ENCODE results near the gene SLC16A13. TPM values are rescaled to one million over a fixed set of nuclear protein-coding genes. Genes with fewer than 3 reads are reported as not detected.

Gene SLC16A13
- total RNA-seq, 1 donor from 2014 or later = 1.4 TPM

DNA sequence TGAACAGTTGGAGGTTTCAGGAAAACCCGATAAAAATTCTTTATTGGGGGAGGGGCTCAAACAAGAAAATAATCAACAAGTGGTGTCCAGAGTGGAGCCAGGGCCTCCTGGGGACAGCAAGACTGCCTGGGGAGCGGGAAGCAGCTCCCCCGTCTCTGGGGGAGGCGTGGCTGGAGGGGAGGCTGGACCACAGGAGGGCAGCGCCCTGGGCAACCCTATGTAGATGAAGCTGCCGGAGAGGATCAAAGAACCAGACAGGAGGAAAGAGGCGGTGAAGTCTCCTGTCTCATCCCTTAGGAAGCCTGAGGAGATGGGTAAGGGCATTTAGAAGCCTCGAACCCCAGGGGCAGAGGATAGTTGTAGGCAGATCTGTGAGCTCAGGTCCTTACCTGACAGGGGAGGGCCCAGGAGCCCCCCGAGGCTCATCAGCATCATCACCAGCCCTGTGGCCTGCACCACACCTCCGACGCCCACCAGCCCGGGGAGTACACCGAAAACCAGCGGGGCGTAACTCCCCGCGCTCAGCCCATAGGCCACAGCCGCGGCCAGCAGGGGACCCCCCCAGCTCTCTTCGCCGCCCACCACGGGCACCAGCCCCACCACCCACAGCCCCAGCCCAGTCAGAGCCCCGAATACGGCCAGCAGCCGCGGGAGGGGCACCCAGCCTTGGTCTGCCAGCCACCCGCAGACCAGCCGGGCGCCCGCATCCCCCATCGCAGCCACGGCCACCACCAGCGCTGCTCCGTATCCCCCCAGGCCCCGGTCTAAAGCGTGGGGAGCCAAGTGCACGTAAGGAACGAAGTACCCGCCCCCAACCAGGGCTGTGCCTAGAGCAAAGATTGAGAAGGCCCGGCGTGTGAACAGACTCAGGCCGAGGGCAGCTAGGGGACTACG lies 6.0 kb downstream of the SLC16A13 start:
- intact Hi-C loops (cut with micrococcal nuclease) = no loop called here
- H3K27me3 ChIP-seq (ENCODE audit: low read depth) = peaks cover 41% of the 10 kb centered on the region
- no peak for DNase-seq
- H3K27ac ChIP-seq (replicated peaks) = peak overlapping the region; percentile 75
- H3K4me1 ChIP-seq = peaks cover 44% of the 10 kb centered on the region
- TF ChIP-seq CTCF (IDR thresholded peaks at IDR 0.05; ENCODE audit: borderline replicate concordance) = no peak
- H3K4me3 ChIP-seq = peak overlapping the region; percentile 71
- H3K9me3 ChIP-seq (replicated peaks) = no peaks in the 10 kb centered on the region
- H3K36me3 ChIP-seq = no peaks in the 10 kb centered on the region

- Histone ChIP-seq H3K4me3 (peak overlapping the region; percentile 71), H3K4me1 (peaks cover 49% of the 10 kb centered on the region), H3K27ac (replicated peaks) (peak overlapping the region; percentile 75), H3K36me3 (no peaks in the 10 kb centered on the region), H3K27me3 (ENCODE audit: low read depth) (peaks cover 49% of the 10 kb centered on the region), H3K9me3 (replicated peaks) (no peaks in the 10 kb centered on the region)
- intact Hi-C loops (cut with micrococcal nuclease) = no loop called here
- TF ChIP-seq CTCF (IDR thresholded peaks at IDR 0.05; ENCODE audit: borderline replicate concordance) = no peak
- no peak for DNase-seq
These were observed 6.8 kb downstream of the SLC16A13 start for GRCh38 chr17:7042501-7043181.

- H3K4me3 ChIP-seq = peak overlapping the region; percentile 71
- H3K27ac ChIP-seq (replicated peaks) = peak overlapping the region; percentile 75
- H3K4me1 ChIP-seq = peaks cover 45% of the 10 kb centered on the region
- H3K36me3 ChIP-seq = no peaks in the 10 kb centered on the region
- peaks cover 54% of the 10 kb centered on the region for H3K27me3 ChIP-seq (ENCODE audit: low read depth)
- DNase-seq = no peak
- TF ChIP-seq CTCF (IDR thresholded peaks at IDR 0.05; ENCODE audit: borderline replicate concordance) = no peak
- intact Hi-C loops (cut with micrococcal nuclease) = no loop called here
- H3K9me3 ChIP-seq (replicated peaks) = no peaks in the 10 kb centered on the region
These were observed 7.3 kb downstream of the SLC16A13 start for GRCh38 chr17:7043182-7043496.

DNA sequence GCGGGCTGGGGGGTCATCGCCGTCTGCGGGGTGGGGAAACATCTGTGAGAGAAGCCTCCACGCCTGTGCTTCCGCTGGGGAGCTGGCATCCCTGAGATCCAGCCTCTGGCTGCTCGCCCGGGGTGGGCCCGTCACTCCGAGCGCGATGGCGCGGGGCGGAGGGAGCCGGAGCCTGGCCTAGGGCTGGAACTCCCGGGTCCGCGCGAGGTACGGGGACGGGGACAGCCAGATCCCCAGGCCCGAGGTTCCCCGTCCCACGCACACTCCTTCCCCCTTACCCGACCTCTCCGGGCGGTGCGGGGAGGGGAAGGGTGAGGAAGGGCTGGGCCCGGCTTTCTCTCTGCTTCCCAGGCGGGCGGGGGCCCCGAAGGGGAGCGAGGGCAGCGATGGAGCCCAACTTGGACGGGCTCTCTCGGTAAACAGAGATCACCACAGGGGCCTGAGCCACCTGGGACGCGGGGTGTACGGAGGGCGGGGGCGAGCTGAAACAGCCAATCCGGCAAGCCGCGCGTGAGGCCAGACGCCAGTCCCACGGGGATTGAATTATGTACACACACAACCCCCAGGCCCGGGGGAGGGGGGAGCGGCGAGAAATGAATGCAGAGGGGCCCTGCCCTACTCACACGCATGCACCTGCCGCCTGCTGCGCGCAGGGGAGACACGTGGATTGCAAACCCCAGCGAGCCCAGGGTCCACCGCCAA lies 7.8 kb downstream of the SLC16A13 start, which contains the start of gene SLC16A11:
Gene SLC16A11, minus strand, starts transcription at position 596 of the 702 bp plus-strand sequence. Its CDS starts 579 bp downstream, at position 17.
- Histone ChIP-seq H3K9me3 (replicated peaks) (no peaks in the 10 kb centered on the region), H3K4me3 (peak within 1 kb of the TSS; percentile 71), H3K27me3 (ENCODE audit: low read depth) (peaks cover 59% of the 10 kb centered on the region), H3K4me1 (peaks cover 45% of the 10 kb centered on the region), H3K36me3 (no peaks in the 10 kb centered on the region), H3K27ac (replicated peaks) (peak within 1 kb of the TSS; percentile 75)
- DNase-seq = peak; percentile 47
- no peak for TF ChIP-seq CTCF (IDR thresholded peaks at IDR 0.05; ENCODE audit: borderline replicate concordance)
- intact Hi-C loops (cut with micrococcal nuclease) = no loop called here

- H3K27ac ChIP-seq (replicated peaks) = no peak overlapping the region
- H3K9me3 ChIP-seq (replicated peaks) = no peaks in the 10 kb centered on the region
- peaks cover 77% of the 10 kb centered on the region for H3K27me3 ChIP-seq (ENCODE audit: low read depth)
- TF ChIP-seq CTCF (IDR thresholded peaks at IDR 0.05; ENCODE audit: borderline replicate concordance) = peak; percentile 87
- intact Hi-C loops (cut with micrococcal nuclease) = no loop called here
- H3K4me1 ChIP-seq = peaks cover 45% of the 10 kb centered on the region
- no peaks in the 10 kb centered on the region for H3K36me3 ChIP-seq
- DNase-seq = no peak
- peak overlapping the region; percentile 48 for H3K4me3 ChIP-seq
These were observed 9.8 kb downstream of the SLC16A13 start for GRCh38 chr17:7045492-7046126.

All from left ventricle myocardium inferior (tissue), 1 donor.